ENCODE data around the gene ROBO1. TPM values are rescaled to one million over a fixed set of nuclear protein-coding genes. Genes with fewer than 3 reads are reported as not detected.

Gene ROBO1
- total RNA-seq, 1 donor from 2014 or later = 71.7 TPM

GRCh38 chr3:78986416-78987101 lies 781.2 kb downstream of the ROBO1 start:
- no peak overlapping the region for H3K27ac Mint-ChIP-seq (ENCODE audit: unreplicated experiment)
- Histone ChIP-seq H4K20me1 (ENCODE audit: insufficient read depth, low read length) (no peaks in the 10 kb centered on the region), H3K27ac (ENCODE audit: low read depth, low read length) (no peak overlapping the region), H3K36me3 (ENCODE audit: insufficient read depth, low read length) (no peaks in the 10 kb centered on the region), H3K9ac (ENCODE audit: low read length) (no peak overlapping the region), H3K79me2 (ENCODE audit: insufficient read depth, low read length) (no peaks in the 10 kb centered on the region), H3K4me2 (ENCODE audit: low read length) (no peak overlapping the region), H3K4me3 (ENCODE audit: insufficient read depth, low read depth, low read length) (no peak overlapping the region), H3K9me3 (ENCODE audit: insufficient read depth, low read depth, low read length) (no peaks in the 10 kb centered on the region), H3K27me3 (ENCODE audit: insufficient read depth, low read length) (no peaks in the 10 kb centered on the region), H2AFZ (ENCODE audit: low read depth, low read length) (no peak overlapping the region), H3K4me1 (ENCODE audit: insufficient read depth, low read length) (no peaks in the 10 kb centered on the region)
- H3K36me3 Mint-ChIP-seq (ENCODE audit: low read depth, unreplicated experiment) = no peaks in the 10 kb centered on the region
- peaks cover 19% of the 10 kb centered on the region for H3K4me1 Mint-ChIP-seq (ENCODE audit: low read depth, unreplicated experiment)
- no peak for TF ChIP-seq CTCF (IDR thresholded peaks at IDR 0.05; ENCODE audit: insufficient read depth, low read depth, low read length)
- no peak for TF ChIP-seq EZH2 (IDR thresholded peaks at IDR 0.05; ENCODE audit: insufficient read depth, low read length)
- H3K27me3 Mint-ChIP-seq (ENCODE audit: low read depth, unreplicated experiment) = no peaks in the 10 kb centered on the region
- no peak overlapping the region for H3K4me3 Mint-ChIP-seq (ENCODE audit: unreplicated experiment)
- H3K9me3 Mint-ChIP-seq (ENCODE audit: unreplicated experiment) = no peaks in the 10 kb centered on the region
- DNase-seq (ENCODE audit: low read depth) (peak; percentile 34), FAIRE-seq (no peak)

DNA sequence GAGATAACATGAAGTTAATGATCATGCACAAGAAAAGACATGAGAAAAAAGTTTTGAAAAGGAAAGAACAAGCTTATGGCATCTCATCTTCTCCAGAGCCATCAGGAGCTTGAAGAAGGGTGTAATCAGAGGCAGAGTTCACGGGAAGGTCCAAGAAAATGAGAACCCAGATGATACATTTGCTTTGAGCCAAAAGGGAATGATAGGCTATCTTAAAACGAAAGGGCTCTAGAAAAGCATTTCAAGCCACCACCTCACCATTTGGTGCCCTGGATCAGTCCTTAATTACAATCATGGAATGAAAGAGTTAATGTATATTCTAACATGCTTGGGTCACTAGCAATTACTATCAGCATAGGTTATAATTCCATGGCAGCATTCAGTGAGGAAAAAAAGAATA lies 781.8 kb downstream of the ROBO1 start:
- Mint-ChIP-seq H3K9me3 (ENCODE audit: unreplicated experiment) (no peaks in the 10 kb centered on the region), H3K27ac (ENCODE audit: unreplicated experiment) (no peak overlapping the region), H3K27me3 (ENCODE audit: low read depth, unreplicated experiment) (no peaks in the 10 kb centered on the region), H3K4me1 (ENCODE audit: low read depth, unreplicated experiment) (peaks cover 21% of the 10 kb centered on the region), H3K4me3 (ENCODE audit: unreplicated experiment) (no peak overlapping the region), H3K36me3 (ENCODE audit: low read depth, unreplicated experiment) (no peaks in the 10 kb centered on the region)
- Histone ChIP-seq H3K79me2 (ENCODE audit: insufficient read depth, low read length) (no peaks in the 10 kb centered on the region), H3K4me2 (ENCODE audit: low read length) (no peak overlapping the region), H3K36me3 (ENCODE audit: insufficient read depth, low read length) (no peaks in the 10 kb centered on the region), H4K20me1 (ENCODE audit: insufficient read depth, low read length) (no peaks in the 10 kb centered on the region), H3K9me3 (ENCODE audit: insufficient read depth, low read depth, low read length) (no peaks in the 10 kb centered on the region), H3K27me3 (ENCODE audit: insufficient read depth, low read length) (no peaks in the 10 kb centered on the region), H3K4me3 (ENCODE audit: insufficient read depth, low read depth, low read length) (no peak overlapping the region), H2AFZ (ENCODE audit: low read depth, low read length) (no peak overlapping the region), H3K4me1 (ENCODE audit: insufficient read depth, low read length) (no peaks in the 10 kb centered on the region), H3K27ac (ENCODE audit: low read depth, low read length) (no peak overlapping the region), H3K9ac (ENCODE audit: low read length) (no peak overlapping the region)
- FAIRE-seq (no peak), DNase-seq (ENCODE audit: low read depth) (no peak)
- TF ChIP-seq CTCF (IDR thresholded peaks at IDR 0.05; ENCODE audit: insufficient read depth, low read depth, low read length) (no peak), EZH2 (IDR thresholded peaks at IDR 0.05; ENCODE audit: insufficient read depth, low read length) (no peak)

DNA sequence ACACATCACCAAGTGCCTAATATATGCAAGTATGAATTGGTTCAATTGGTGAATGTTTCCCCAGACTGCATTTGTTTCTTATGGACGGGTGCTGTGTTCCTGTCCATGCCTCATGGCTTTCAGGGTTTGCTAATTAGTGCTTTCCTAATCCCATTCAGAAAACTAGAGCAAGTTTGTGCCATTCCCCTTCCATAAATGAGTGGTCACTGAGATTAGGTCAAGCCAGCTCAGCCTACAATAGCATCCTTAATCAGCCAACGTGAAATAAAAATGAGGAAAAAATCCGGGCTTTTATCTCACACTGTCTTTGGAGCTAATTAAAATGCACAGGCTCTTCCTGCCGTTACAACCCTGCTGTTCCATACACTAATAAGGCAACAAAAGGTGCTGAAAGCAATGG lies 788.8 kb downstream of the ROBO1 start:
- Histone ChIP-seq H3K4me2 (ENCODE audit: low read length) (peak overlapping the region; percentile 19), H3K4me3 (ENCODE audit: insufficient read depth, low read depth, low read length) (no peak overlapping the region), H3K9ac (ENCODE audit: low read length) (no peak overlapping the region), H3K9me3 (ENCODE audit: insufficient read depth, low read depth, low read length) (no peaks in the 10 kb centered on the region), H4K20me1 (ENCODE audit: insufficient read depth, low read length) (no peaks in the 10 kb centered on the region), H2AFZ (ENCODE audit: low read depth, low read length) (no peak overlapping the region), H3K79me2 (ENCODE audit: insufficient read depth, low read length) (peaks cover 15% of the 10 kb centered on the region), H3K4me1 (ENCODE audit: insufficient read depth, low read length) (peaks cover 21% of the 10 kb centered on the region), H3K27me3 (ENCODE audit: insufficient read depth, low read length) (no peaks in the 10 kb centered on the region), H3K36me3 (ENCODE audit: insufficient read depth, low read length) (no peaks in the 10 kb centered on the region), H3K27ac (ENCODE audit: low read depth, low read length) (no peak overlapping the region)
- Mint-ChIP-seq H3K36me3 (ENCODE audit: low read depth, unreplicated experiment) (no peaks in the 10 kb centered on the region), H3K9me3 (ENCODE audit: unreplicated experiment) (no peaks in the 10 kb centered on the region), H3K4me3 (ENCODE audit: unreplicated experiment) (no peak overlapping the region), H3K27ac (ENCODE audit: unreplicated experiment) (no peak overlapping the region), H3K4me1 (ENCODE audit: low read depth, unreplicated experiment) (peaks cover 46% of the 10 kb centered on the region), H3K27me3 (ENCODE audit: low read depth, unreplicated experiment) (no peaks in the 10 kb centered on the region)
- DNase-seq (ENCODE audit: low read depth) (no peak), FAIRE-seq (no peak)
- no peak for TF ChIP-seq EZH2 (IDR thresholded peaks at IDR 0.05; ENCODE audit: insufficient read depth, low read length)
- TF ChIP-seq CTCF (IDR thresholded peaks at IDR 0.05; ENCODE audit: insufficient read depth, low read depth, low read length) = no peak
